Activated T-helper 9 cell treated with anti-CD3 and anti-CD28 coated beads, Interleukin-2, amount 50 U/mL, for 16 hours (primary cell): ENCODE measurements around the gene ATAD3C.
"Not testable (repeated sequence)": the region's sequence is repeated elsewhere in the genome, so short reads cannot be mapped to it uniquely, and the experiment has no call there.

ENCODE experiments used
- DNase-seq: peaks from one replicate; pipeline ENCODE4 v3.0.0-alpha.2; 2020; ENCODE audit warnings: low read depth

The ATAD3C gene

GRCh38 chr1:1446631-1447030 lies 2.9 kb upstream of the ATAD3C start:
- not testable (repeated sequence) for DNase-seq

DNA sequence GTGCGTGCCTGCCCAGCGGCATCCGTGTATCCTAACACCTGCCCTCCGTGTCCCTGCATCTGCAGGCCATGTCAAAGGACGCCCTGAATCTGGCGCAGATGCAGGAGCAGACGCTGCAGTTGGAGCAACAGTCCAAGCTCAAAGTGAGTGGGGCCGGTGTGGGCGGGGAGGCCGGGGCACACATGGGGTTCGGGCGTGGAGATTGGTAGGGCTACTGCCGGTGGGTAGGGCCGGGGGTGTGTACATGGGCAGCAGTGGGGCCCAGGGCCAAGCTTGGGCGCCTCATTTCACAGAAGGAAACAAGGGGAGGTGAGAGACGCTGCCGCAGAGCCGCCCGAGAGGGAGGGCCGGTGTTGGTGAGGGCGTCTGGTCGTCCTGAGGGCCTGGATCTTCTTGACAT lies 1.1 kb downstream of the ATAD3C start:
- not testable (repeated sequence) for DNase-seq

GRCh38 chr1:1451696-1452364 lies 2.3 kb downstream of the ATAD3C start:
- no peak for DNase-seq

DNA sequence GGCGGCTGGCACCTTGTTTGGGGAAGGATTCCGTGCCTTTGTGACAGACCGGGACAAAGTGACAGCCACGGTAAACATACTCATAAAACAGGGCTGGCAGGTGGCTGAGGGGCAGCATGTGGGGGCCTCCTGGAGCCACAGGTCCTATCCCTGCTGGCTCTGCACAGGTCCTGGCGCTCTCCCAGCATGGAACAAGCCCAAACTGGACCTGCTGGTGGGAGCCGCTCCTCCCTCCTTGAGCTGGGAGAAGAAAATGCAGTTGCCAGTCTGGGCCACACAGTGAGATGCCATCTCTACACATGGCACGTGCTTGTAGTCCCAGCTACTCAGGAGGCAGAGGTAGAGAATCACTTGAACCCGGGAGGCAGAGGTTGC lies 2.9 kb downstream of the ATAD3C start:
- DNase-seq: not testable (repeated sequence)

- no peak for DNase-seq
Observed at GRCh38 chr1:1452882-1453281, 3.4 kb downstream of the ATAD3C start.

GRCh38 chr1:1454286-1455056 lies 5.0 kb downstream of the ATAD3C start:
- not testable (repeated sequence) for DNase-seq

GRCh38 chr1:1455366-1455884 lies 5.9 kb downstream of the ATAD3C start:
- no peak for DNase-seq

DNA sequence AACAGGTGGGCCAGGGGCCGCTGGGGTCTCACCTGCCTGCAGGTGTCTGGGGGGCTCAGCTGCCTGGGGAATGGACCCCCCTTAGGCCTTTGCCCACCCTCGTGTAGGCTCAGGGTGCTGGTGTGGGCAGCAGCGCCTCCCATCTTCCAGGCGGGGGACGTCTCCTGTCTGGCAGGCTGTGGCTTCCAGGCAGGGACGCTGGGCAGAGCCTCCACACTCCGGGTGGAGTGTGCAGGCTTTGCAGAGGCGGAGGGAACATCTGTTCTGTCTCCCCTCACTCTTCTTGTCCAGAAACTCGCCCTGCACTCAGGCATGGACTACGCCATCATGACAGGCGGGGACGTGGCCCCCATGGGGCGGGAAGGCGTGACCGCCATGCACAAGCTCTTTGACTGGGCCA lies 6.4 kb downstream of the ATAD3C start:
- not testable (repeated sequence) for DNase-seq

DNA sequence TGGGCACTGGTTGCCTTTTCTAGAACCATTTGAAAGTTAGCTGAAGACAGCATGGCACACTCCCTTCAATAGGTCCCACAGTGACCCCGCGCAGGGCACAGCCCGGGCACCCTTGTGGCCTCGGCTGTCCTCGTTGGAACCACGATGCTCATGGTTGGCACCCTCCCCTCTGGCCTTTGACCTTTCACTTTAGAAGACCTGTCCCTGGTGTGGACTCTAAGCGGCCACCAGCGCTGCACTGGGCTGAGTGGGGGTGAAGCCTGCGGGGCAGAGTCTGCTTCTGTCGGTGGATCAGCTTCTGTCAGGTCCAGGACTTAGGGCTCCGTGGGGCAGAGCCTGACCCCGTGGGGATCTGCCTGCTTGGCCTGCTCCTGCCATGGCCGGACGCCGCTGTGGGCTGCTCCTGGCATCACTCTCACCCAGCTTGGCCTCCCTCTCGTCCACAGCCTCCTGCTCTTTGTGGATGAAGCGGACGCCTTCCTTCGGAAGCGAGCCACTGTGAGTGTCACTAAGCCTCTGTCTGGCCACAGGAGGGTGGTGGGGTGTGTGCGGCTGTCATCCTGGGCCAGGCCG lies 7.3 kb downstream of the ATAD3C start:
- DNase-seq: not testable (repeated sequence)

DNA sequence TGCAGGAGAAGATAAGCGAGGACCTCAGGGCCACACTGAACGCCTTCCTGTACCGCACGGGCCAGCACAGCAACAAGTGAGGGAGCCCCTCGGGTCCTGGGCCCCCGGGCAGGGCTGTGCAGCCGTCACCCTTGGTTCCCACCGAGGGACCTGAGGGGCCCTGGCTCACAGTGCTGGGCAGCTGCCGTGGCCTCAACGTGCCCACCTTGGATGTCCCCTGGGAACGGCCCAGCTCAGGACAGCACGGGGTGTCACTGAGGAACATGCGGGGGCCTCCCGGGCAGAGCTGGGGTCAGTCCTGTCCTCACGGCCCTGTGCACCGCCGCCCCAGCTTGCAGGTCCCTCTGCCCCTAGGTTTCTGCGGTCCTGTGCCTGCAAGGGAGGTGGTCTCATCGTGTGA lies 9.7 kb downstream of the ATAD3C start:
- DNase-seq: not testable (repeated sequence)

GRCh38 chr1:1459711-1460110 lies 10.2 kb downstream of the ATAD3C start:
- not testable (repeated sequence) for DNase-seq

DNA sequence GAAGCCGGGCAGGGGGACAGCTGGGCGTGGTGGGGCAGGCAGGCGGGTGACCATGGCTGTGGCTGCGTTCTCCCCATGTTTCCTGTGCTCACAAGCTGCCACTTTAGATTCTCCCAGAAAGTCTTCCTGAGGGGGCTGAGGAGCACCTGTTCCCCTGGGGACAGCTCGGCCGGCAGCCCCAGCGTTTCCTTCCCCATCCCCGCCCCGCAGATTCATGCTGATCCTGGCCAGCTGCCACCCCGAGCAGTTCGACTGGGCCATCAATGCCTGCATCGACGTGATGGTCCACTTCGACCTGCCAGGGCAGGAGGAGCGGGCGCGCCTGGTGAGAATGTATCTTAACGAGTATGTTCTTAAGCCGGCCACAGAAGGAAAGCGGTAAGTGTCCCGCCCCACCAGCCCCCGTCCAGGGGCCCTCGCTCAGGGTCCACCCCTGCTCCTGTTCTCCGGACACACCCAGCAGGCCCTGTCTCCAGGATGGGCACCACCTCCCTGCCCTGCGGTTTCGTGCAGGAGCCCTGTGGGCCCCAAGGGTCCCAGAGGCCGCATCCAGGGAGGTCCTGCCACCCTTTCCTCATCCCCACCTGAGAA lies 11.1 kb downstream of the ATAD3C start:
- DNase-seq: no peak

- no peak for DNase-seq
Observed at GRCh38 chr1:1461721-1462317, 12.3 kb downstream of the ATAD3C start.

GRCh38 chr1:1462318-1462966 lies 13.0 kb downstream of the ATAD3C start:
- DNase-seq: no peak

- no peak for DNase-seq
Observed at GRCh38 chr1:1463312-1463711, 13.8 kb downstream of the ATAD3C start.

GRCh38 chr1:1468196-1468985 lies 18.9 kb downstream of the ATAD3C start:
- not testable (repeated sequence) for DNase-seq

DNA sequence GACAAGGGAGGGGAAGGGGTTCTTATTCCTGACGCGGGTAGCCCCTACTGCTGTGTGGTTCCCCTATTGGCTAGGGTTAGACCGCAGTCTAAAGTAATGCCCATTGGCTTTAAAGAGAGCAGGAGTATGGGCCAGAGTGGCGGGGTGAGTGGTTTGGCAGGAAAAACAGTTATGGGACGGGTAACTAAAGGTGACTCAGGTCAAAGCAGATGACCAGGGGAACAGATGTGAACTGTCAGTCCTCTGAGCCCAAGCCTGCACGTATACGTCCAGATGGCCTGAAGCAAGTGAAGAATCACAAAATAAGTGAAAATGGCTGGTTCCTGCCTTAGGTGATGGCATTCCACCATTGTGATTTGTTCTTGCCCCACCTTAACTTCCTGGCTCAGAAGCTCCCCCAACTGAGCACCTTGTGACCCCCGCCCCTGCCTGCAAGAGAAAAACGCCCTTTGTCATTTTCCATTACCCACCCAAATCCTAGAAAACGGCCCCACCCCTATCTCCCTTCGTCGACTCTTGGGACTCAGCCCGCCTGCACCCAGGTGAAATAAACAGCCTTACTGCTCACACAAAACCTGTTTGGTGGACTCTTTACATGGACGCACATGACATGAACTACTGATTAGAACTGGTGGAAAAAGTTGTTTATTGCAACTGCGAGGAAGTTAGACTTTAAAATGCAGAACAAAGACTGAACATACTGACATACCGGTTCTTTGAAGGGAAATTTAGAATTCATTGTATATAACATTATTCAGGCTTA lies 21.3 kb downstream of the ATAD3C start:
- DNase-seq: no peak

GRCh38 chr1:1471389-1472052 lies 22.0 kb downstream of the ATAD3C start, which contains the start of gene ATAD3B:
Gene ATAD3B (plus strand): TSS chr1:1471765. CDS start chr1:1471885, 120 bp downstream.
- peak; percentile 86 for DNase-seq
